Tibial nerve (tissue), 4 donors: ENCODE results near the gene RIMKLB.

Experiments
- CTCF ChIP-seq, 5 experiments: fragments of 200-600 bp in 3 of 5; fragments of 450-650 bp in 2 of 5; sonication (generic) in 3 of 5; IDR thresholded peaks; one replicate each; pipeline ENCODE4 v1.5.1; 2016 to 2019; ENCODE audit warnings: antibody characterized with exemption in 5 of 5, mild to moderate bottlenecking in 3 of 5, moderate library complexity in 2 of 5
- EP300 ChIP-seq, 2 donors: sonication (generic); formaldehyde crosslinking; IDR thresholded peaks; one replicate each; pipeline ENCODE4 v1.6.1; 2017; ENCODE audit warnings: antibody characterized with exemption in 2 of 2, mild to moderate bottlenecking in 1 of 2
- POLR2A ChIP-seq, 2 donors: fragments of 450-650 bp; IDR thresholded peaks; one replicate each; pipeline ENCODE4 v1.6.1; 2017; ENCODE audit warnings: antibody characterized with exemption in 2 of 2, mild to moderate bottlenecking in 2 of 2, moderate library complexity in 2 of 2

- TF ChIP-seq CTCF (IDR thresholded peaks at IDR 0.05) (no peak), POLR2A (IDR thresholded peaks at IDR 0.05) (no peak), EP300 (IDR thresholded peaks at IDR 0.05) (no peak)
These were observed 129.9 kb downstream of the RIMKLB start for GRCh38 chr12:8827551-8828256.
